ENCODE data around the gene DHX35. TPM values are rescaled to one million over a fixed set of nuclear protein-coding genes. Genes with fewer than 3 reads are reported as not detected.
A peak's percentile ranks its signal among the peaks of the same experiment; 100 is the strongest.

Gene DHX35
- total RNA-seq, 6 donors from 2014 or later: 9.6 to 40.9 (median 12.0) TPM

- peaks cover 5 to 18% (median 10%) of the 10 kb centered on the region in 4 donors for H3K4me1 ChIP-seq
- no peak for ATAC-seq (ENCODE audit: low FRiP score in 2 of 2)
- no peak overlapping the region for H3K27ac ChIP-seq
- no peaks in the 10 kb centered on the region for H3K36me3 ChIP-seq
- 64 to 68% methylated on average over 4 of the region's 4 CpGs for WGBS, 2 donors
- no peaks in the 10 kb centered on the region for H3K9me3 ChIP-seq
- no peak for TF ChIP-seq POLR2AphosphoS5 (IDR thresholded peaks at IDR 0.05)
- no peak for TF ChIP-seq CTCF (IDR thresholded peaks at IDR 0.05)
- TF ChIP-seq EP300 (IDR thresholded peaks at IDR 0.05): no peak
- no peak for TF ChIP-seq POLR2A (IDR thresholded peaks at IDR 0.05)
- no peak for DNase-seq
- H3K4me3 ChIP-seq: peak overlapping the region in 3 of 4 donors; percentile 60 to 72 (median 69)
- H3K27me3 ChIP-seq: no peaks in the 10 kb centered on the region
Measured at GRCh38 chr20:39050555-39050902, 88.4 kb downstream of the DHX35 start.

GRCh38 chr20:39052676-39053075, 90.5 kb downstream of the DHX35 start:
- WGBS, 2 donors: 93 to 98% methylated on average over 5 to 8 of the region's 8 CpGs
- Histone ChIP-seq H3K9me3 (no peaks in the 10 kb centered on the region), H3K4me1 (peaks cover 5 to 18% (median 10%) of the 10 kb centered on the region in 4 donors), H3K36me3 (no peaks in the 10 kb centered on the region), H3K4me3 (no peak overlapping the region), H3K27me3 (no peaks in the 10 kb centered on the region), H3K27ac (no peak overlapping the region)
- ATAC-seq (ENCODE audit: low FRiP score in 2 of 2) (no peak), DNase-seq (no peak)
- no peak for TF ChIP-seq POLR2A (IDR thresholded peaks at IDR 0.05)
- no peak for TF ChIP-seq POLR2AphosphoS5 (IDR thresholded peaks at IDR 0.05)
- no peak for TF ChIP-seq EP300 (IDR thresholded peaks at IDR 0.05)
- no peak for TF ChIP-seq CTCF (IDR thresholded peaks at IDR 0.05)

- no peaks in the 10 kb centered on the region for H3K9me3 ChIP-seq
- TF ChIP-seq POLR2AphosphoS5 (IDR thresholded peaks at IDR 0.05): peak in 1 of 2 donors; percentile 63
- TF ChIP-seq POLR2A (IDR thresholded peaks at IDR 0.05): no peak
- peak in 1 of 4 donors; percentile 40 for TF ChIP-seq EP300 (IDR thresholded peaks at IDR 0.05)
- WGBS, 2 donors: 54 to 64% methylated on average over 5 to 7 of the region's 7 CpGs
- H3K27ac ChIP-seq: peak overlapping the region in 1 of 4 donors; percentile 21
- H3K36me3 ChIP-seq: no peaks in the 10 kb centered on the region
- no peaks in the 10 kb centered on the region for H3K27me3 ChIP-seq
- H3K4me1 ChIP-seq: no peaks in the 10 kb centered on the region
- ATAC-seq (ENCODE audit: low FRiP score in 2 of 2): no peak
- DNase-seq: peak in 1 of 2 donors; percentile 33
- no peak overlapping the region for H3K4me3 ChIP-seq
Measured at GRCh38 chr20:39057143-39057542, 95.0 kb downstream of the DHX35 start.

- H3K27ac ChIP-seq: peak overlapping the region in 1 of 4 donors; percentile 21
- H3K36me3 ChIP-seq: no peaks in the 10 kb centered on the region
- whole genome bisulfite sequencing, 2 donors: 77 to 83% methylated on average over 4 of the region's 4 CpGs
- DNase-seq (no peak), ATAC-seq (ENCODE audit: low FRiP score in 2 of 2) (peak in 1 of 2 donors; percentile 15)
- TF ChIP-seq POLR2AphosphoS5 (IDR thresholded peaks at IDR 0.05): no peak
- TF ChIP-seq EP300 (IDR thresholded peaks at IDR 0.05): no peak
- TF ChIP-seq CTCF (IDR thresholded peaks at IDR 0.05): no peak
- no peak for TF ChIP-seq POLR2A (IDR thresholded peaks at IDR 0.05)
- no peak overlapping the region for H3K4me3 ChIP-seq
- H3K9me3 ChIP-seq: no peaks in the 10 kb centered on the region
- H3K4me1 ChIP-seq: no peaks in the 10 kb centered on the region
- no peaks in the 10 kb centered on the region for H3K27me3 ChIP-seq
Measured at GRCh38 chr20:39057911-39058310, 95.8 kb downstream of the DHX35 start.

- H3K36me3 ChIP-seq: no peaks in the 10 kb centered on the region
- no peaks in the 10 kb centered on the region for H3K27me3 ChIP-seq
- no peak for TF ChIP-seq POLR2AphosphoS5 (IDR thresholded peaks at IDR 0.05)
- no peak for TF ChIP-seq CTCF (IDR thresholded peaks at IDR 0.05)
- no peak for TF ChIP-seq POLR2A (IDR thresholded peaks at IDR 0.05)
- TF ChIP-seq EP300 (IDR thresholded peaks at IDR 0.05): no peak
- DNase-seq (no peak), ATAC-seq (ENCODE audit: low FRiP score in 2 of 2) (no peak)
- H3K4me3 ChIP-seq: no peak overlapping the region
- WGBS, 2 donors: 87 to 90% methylated on average over 9 of the region's 9 CpGs
- no peaks in the 10 kb centered on the region for H3K4me1 ChIP-seq
- no peak overlapping the region for H3K27ac ChIP-seq
- H3K9me3 ChIP-seq: no peaks in the 10 kb centered on the region
Measured at GRCh38 chr20:39059036-39059435, 96.9 kb downstream of the DHX35 start.
